Testis (tissue), 2 donors: ENCODE measurements around the gene CALM3.

ENCODE experiments used
- CTCF ChIP-seq, 3 experiments: fragments of 450-650 bp in 2 of 3; fragments of 200-600 bp in 1 of 3; sonication (generic) in 1 of 3; IDR thresholded peaks; one replicate each; pipeline ENCODE4 v1.5.1; 2016 to 2019; ENCODE audit warnings: antibody characterized with exemption in 3 of 3, mild to moderate bottlenecking in 2 of 3, moderate library complexity in 1 of 3
- POLR2A ChIP-seq: fragments of 450-650 bp; IDR thresholded peaks from one replicate; pipeline ENCODE4 v1.6.1; 2017; ENCODE audit warnings: antibody characterized with exemption, mild to moderate bottlenecking, moderate library complexity

GRCh38 chr19:46648060-46648960, 47.2 kb downstream of the CALM3 start:
- TF ChIP-seq CTCF (IDR thresholded peaks at IDR 0.05): no peak
- no peak for TF ChIP-seq POLR2A
